Sigmoid colon (tissue), 7 donors: Measurements from ENCODE around the gene CELA1. TPM values are rescaled to one million over a fixed set of nuclear protein-coding genes. Genes with fewer than 3 reads are reported as not detected.
A peak's percentile ranks its signal among the peaks of the same experiment; 100 is the strongest.

ENCODE experiments used
- DNase-seq: peaks from one replicate; pipeline ENCODE4 v3.0.0-alpha.2; 2019
- H3K27ac ChIP-seq, 4 donors: fragments of 200-600 bp; sonication (generic); one replicate each; pipeline ENCODE4 v1.5.1; 2016 to 2019; ENCODE audit warnings: mild to moderate bottlenecking in 1 of 4
- H3K27me3 ChIP-seq, 3 donors: fragments of 200-600 bp; sonication (generic); one replicate each; pipeline ENCODE4 v1.5.1; 2019; ENCODE audit warnings: mild to moderate bottlenecking in 1 of 3
- H3K36me3 ChIP-seq, 4 donors: fragments of 200-600 bp; sonication (generic); one replicate each; pipeline ENCODE4 v1.5.1; 2016 to 2019
- H3K4me1 ChIP-seq, 4 donors: fragments of 200-600 bp; sonication (generic); one replicate each; pipeline ENCODE4 v1.5.1; 2017 to 2019
- H3K4me3 ChIP-seq, 4 donors: fragments of 200-600 bp; sonication (generic); one replicate each; pipeline ENCODE4 v1.5.1; 2017 to 2019; ENCODE audit warnings: mild to moderate bottlenecking in 2 of 4, moderate library complexity in 1 of 4
- H3K9me3 ChIP-seq, 4 donors: fragments of 200-600 bp in 3 of 4; sonication (generic) in 3 of 4; one replicate each; pipeline versions ENCODE4 v1.5.1 to v1.6.1; 2013 to 2019
- EP300 ChIP-seq, 4 donors: sonication (generic); formaldehyde crosslinking; IDR thresholded peaks; one replicate each; pipeline ENCODE4 v1.6.1; 2017; ENCODE audit warnings: antibody characterized with exemption in 4 of 4
- POLR2A ChIP-seq, 2 donors: fragments of 450-650 bp; IDR thresholded peaks; one replicate each; pipeline ENCODE4 v1.6.1; 2016; ENCODE audit warnings: antibody characterized with exemption in 2 of 2, mild to moderate bottlenecking in 2 of 2, moderate library complexity in 2 of 2
- POLR2AphosphoS5 ChIP-seq, 4 donors: sonication (generic); formaldehyde crosslinking; IDR thresholded peaks; one replicate each; pipeline ENCODE4 v1.6.1; 2017; ENCODE audit warnings: antibody characterized with exemption in 4 of 4
- WGBS, 2 donors: extraction: QIAGEN DNeasy Blood & Tissue Kit; methylation state at CpG; one replicate each; pipeline ENCODE4 v1.1.7; 2013; 5-methylcytosine and 5-hydroxymethylcytosine counted together
- intact Hi-C: fragments of 100-400 bp; cut with DNase I; formaldehyde crosslinking; loops from one replicate; pipeline ENCODE4 v1.15.1; 2023
- polyA plus RNA-seq, 3 donors: library from polyadenylated mRNA; stranded (reverse); fragments of 200-250 nt; gene quantifications; one replicate each; pipeline ENCODE4 v1.2.3, GENCODE V29; 2013
- total RNA-seq, 4 donors: library from RNA; depleted of rRNA; stranded (reverse); fragments of >200 nt; gene quantifications; one replicate each; pipeline ENCODE4 v1.1.0, GENCODE V29; 2016
- TF ChIP-seq, protein P1 (sequence below), 4 experiments: fragments of 450-650 bp in 3 of 4; fragments of 200-600 bp in 1 of 4; IDR thresholded peaks; one replicate each; pipeline ENCODE4 v1.5.1; 2016 to 2019; ENCODE audit warnings: antibody characterized with exemption in 4 of 4, mild to moderate bottlenecking in 3 of 4, moderate library complexity in 2 of 4
- donor health status: healthy with polysubstance abuse.
- donor health status: Bipolar disorder and iron deficiency.
- donor health status: healthy.

The CELA1 gene
- total and polyA plus RNA-seq, 7 donors, result not detected

DNA sequence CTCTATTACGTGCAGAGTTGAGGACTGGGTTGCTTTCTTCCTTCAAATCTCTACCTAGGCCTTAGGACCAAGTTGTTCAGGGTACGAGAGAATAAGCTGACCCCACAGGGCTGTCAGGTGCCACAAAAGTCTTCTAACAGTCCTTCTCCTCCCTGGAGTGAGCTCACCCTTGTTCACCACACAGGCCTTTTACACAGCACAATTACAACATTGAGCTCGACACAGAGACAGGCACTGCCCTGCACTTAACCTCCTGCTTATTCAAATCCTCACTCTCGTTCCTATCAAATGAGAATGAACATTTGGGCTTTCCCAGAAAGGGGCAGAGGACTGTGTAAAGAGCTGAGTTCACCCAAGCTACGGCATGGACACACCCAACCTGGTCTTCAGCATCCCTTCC, 42.4 kb upstream of the CELA1 start:
- WGBS, 2 donors, result 80 to 86% methylated on average over 5 of the region's 5 CpGs
- peaks cover 12 to 31% (median 17%) of the 10 kb centered on the region in 3 donors for H3K27me3 ChIP-seq
- H3K36me3 ChIP-seq, result no peaks in the 10 kb centered on the region
- H3K27ac ChIP-seq, result no peak overlapping the region
- TF ChIP-seq EP300 (IDR thresholded peaks at IDR 0.05) (no peak), POLR2AphosphoS5 (IDR thresholded peaks at IDR 0.05) (no peak), POLR2A (IDR thresholded peaks at IDR 0.05) (no peak)
- TF ChIP-seq, protein P1, sequence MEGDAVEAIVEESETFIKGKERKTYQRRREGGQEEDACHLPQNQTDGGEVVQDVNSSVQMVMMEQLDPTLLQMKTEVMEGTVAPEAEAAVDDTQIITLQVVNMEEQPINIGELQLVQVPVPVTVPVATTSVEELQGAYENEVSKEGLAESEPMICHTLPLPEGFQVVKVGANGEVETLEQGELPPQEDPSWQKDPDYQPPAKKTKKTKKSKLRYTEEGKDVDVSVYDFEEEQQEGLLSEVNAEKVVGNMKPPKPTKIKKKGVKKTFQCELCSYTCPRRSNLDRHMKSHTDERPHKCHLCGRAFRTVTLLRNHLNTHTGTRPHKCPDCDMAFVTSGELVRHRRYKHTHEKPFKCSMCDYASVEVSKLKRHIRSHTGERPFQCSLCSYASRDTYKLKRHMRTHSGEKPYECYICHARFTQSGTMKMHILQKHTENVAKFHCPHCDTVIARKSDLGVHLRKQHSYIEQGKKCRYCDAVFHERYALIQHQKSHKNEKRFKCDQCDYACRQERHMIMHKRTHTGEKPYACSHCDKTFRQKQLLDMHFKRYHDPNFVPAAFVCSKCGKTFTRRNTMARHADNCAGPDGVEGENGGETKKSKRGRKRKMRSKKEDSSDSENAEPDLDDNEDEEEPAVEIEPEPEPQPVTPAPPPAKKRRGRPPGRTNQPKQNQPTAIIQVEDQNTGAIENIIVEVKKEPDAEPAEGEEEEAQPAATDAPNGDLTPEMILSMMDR (IDR thresholded peaks at IDR 0.05), result no peak
- H3K4me3 ChIP-seq, result no peak overlapping the region
- peaks cover 0 to 17% (median 14%) of the 10 kb centered on the region in 4 donors for H3K4me1 ChIP-seq
- intact Hi-C loops, result no loop called here
- no peaks in the 10 kb centered on the region for H3K9me3 ChIP-seq
- DNase-seq, result no peak

DNA sequence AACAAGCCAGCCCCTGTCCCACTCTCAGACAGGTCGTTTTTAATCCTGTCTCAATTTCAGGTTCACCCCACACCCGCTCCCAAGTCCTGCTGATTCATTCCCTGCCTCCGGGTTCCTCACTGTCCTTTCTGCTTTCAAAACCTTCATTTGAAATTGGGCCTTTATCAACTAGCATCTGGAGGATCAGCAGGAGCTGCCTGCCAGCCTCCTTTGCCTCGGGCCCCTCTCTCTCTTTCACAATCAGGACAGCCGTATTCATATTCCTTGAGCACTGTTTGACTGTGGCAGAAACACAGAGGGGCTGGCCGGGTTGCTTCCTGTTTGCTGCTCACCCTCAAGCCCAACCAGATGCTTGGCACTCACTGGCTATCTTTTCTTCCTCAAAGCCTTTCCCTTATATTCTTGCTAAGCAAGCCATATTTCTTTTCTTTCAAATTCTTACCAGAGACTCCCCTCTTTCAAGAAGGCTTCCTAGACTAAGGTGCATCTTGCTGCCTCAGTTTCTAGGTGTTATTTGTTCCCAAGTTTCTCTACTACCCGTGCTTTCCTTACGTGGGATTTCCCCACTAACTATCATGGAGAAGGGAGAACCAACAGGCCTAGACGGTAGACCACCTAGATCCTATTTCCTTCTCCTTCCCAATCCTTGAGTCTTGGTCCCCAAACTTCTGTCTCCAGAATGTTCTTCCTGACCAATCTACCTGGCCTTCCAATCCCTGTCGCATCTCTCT, 41.8 kb upstream of the CELA1 start:
- H3K27me3 ChIP-seq, result peaks cover 12 to 30% (median 17%) of the 10 kb centered on the region in 3 donors
- intact Hi-C loops, result no loop called here
- WGBS, 2 donors, result 66 to 79% methylated on average over 10 of the region's 10 CpGs
- H3K4me3 ChIP-seq, result no peak overlapping the region
- TF ChIP-seq, protein P1 (IDR thresholded peaks at IDR 0.05), result no peak
- TF ChIP-seq EP300 (IDR thresholded peaks at IDR 0.05) (no peak), POLR2A (IDR thresholded peaks at IDR 0.05) (no peak), POLR2AphosphoS5 (IDR thresholded peaks at IDR 0.05) (no peak)
- peak; percentile 74 for DNase-seq
- H3K36me3 ChIP-seq, result no peaks in the 10 kb centered on the region
- no peak overlapping the region for H3K27ac ChIP-seq
- no peaks in the 10 kb centered on the region for H3K9me3 ChIP-seq
- H3K4me1 ChIP-seq, result peaks cover 0 to 17% (median 14%) of the 10 kb centered on the region in 4 donors

DNA sequence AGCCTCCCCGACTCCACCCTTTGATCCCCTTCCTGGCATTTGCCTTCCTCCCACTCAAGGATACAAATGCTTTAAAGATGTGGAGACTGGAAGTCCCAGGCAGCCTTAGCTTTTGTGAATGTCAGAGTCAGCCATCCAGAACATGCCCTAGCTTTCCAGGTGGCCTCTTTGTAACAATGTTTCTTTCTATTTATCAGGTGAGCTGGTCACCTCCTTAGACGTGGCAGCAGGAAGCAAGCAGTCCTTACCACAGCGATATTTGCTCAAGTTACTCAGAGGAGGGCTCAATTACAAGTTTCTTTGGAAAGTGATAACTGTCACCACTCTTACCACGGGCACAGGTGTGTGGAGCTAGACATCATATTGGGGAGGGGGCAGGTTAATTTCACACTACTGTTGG, 39.9 kb upstream of the CELA1 start:
- no peak for DNase-seq
- H3K4me1 ChIP-seq, result peaks cover 0 to 15% (median 10%) of the 10 kb centered on the region in 4 donors
- no peaks in the 10 kb centered on the region for H3K36me3 ChIP-seq
- WGBS, 2 donors, result 57 to 70% methylated on average over 4 of the region's 4 CpGs
- intact Hi-C loops, result no loop called here
- no peaks in the 10 kb centered on the region for H3K9me3 ChIP-seq
- H3K27me3 ChIP-seq, result peaks cover 5 to 11% (median 9%) of the 10 kb centered on the region in 3 donors
- H3K27ac ChIP-seq, result no peak overlapping the region
- H3K4me3 ChIP-seq, result no peak overlapping the region
- no peak for TF ChIP-seq POLR2AphosphoS5 (IDR thresholded peaks at IDR 0.05)
- no peak for TF ChIP-seq POLR2A (IDR thresholded peaks at IDR 0.05)
- TF ChIP-seq, protein P1 (IDR thresholded peaks at IDR 0.05), result no peak
- no peak for TF ChIP-seq EP300 (IDR thresholded peaks at IDR 0.05)

DNA sequence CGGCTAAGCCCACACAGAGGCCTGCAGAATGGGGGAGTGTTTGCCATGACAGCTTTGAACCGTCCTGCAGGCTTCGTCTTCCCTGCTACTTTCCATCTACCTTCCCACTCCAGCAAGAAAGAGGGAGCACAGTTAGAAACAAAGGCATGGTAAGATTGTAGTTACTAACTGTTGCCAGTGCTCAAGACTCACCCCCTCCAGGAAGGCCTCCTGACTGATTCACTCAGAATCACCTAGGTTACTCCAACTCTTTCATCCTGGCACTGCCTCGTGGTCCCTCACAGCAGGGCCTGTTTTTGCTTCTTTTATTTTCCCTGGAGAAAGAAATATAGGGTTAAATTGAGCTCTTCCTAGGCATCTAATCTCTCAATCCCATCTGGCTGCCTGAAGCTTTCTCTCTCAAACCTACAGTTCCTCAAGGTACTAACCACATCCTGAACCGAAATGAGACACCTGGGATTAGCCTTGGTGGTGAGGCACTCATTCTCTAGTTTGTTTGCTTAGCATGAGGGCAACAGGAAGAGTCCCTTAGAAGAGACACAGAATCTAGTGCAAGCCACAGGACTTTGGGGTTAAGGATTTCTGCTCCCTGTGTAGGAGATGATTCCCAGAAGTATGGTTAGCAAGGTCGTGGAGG, 36.9 kb upstream of the CELA1 start:
- H3K36me3 ChIP-seq, result no peaks in the 10 kb centered on the region
- peaks cover 0 to 11% (median 6%) of the 10 kb centered on the region in 4 donors for H3K4me1 ChIP-seq
- H3K4me3 ChIP-seq, result no peak overlapping the region
- DNase-seq, result no peak
- H3K27me3 ChIP-seq, result no peaks in the 10 kb centered on the region
- intact Hi-C loops, result no loop called here
- no peaks in the 10 kb centered on the region for H3K9me3 ChIP-seq
- WGBS, 2 donors, result 51 to 69% methylated on average over 6 of the region's 6 CpGs
- no peak overlapping the region for H3K27ac ChIP-seq
- no peak for TF ChIP-seq POLR2AphosphoS5 (IDR thresholded peaks at IDR 0.05)
- no peak for TF ChIP-seq EP300 (IDR thresholded peaks at IDR 0.05)
- no peak for TF ChIP-seq POLR2A (IDR thresholded peaks at IDR 0.05)
- TF ChIP-seq, protein P1 (IDR thresholded peaks at IDR 0.05), result no peak
